ENCODE data around the gene ILF3.
"Not testable (repeated sequence)": the region's sequence is repeated elsewhere in the genome, so short reads cannot be mapped to it uniquely, and the experiment has no call there.

Gene ILF3

DNA sequence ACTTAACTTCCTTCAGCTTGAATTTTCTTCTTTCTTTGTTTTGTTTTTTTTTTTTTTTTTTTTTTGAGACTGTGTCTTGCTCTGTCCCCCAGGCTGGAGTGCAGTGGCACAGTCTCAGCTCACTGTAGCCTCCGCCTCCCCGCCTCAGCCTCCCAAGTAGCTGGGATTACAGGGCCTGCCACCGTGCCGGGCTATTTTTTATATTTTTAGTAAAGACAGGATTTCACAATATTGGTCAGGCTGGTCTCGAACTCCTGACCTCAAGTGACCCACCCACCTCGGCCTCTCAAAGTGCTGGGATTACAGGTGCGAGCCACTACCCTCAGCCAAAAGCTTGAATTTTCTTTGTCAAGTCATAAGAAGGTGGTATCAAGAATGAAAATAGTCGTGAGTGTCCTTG, 21.1 kb downstream of the ILF3 start:
- DNase-seq (ENCODE audit: low spot score), result not testable (repeated sequence)

DNA sequence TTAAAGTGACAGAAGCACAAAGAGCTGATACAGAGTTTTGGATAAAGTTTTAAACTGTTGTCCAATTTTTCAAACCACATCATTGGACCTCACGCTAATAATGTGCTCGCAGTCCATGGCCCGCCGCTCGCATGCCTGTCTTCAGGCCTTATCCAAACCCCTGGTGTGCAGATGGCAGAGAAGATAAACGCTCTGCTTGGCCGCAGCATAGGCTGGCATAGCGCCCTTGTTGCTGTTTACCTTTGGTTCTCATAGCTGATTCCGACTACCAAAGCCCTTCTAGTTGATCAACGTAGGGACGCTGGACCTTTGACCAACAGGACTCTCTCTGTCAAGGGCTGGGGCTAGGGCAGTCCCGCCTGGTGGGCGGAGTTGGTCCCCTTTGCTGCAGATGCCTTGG, 23.6 kb downstream of the ILF3 start:
- DNase-seq (ENCODE audit: low spot score), result peak; percentile 84

DNA sequence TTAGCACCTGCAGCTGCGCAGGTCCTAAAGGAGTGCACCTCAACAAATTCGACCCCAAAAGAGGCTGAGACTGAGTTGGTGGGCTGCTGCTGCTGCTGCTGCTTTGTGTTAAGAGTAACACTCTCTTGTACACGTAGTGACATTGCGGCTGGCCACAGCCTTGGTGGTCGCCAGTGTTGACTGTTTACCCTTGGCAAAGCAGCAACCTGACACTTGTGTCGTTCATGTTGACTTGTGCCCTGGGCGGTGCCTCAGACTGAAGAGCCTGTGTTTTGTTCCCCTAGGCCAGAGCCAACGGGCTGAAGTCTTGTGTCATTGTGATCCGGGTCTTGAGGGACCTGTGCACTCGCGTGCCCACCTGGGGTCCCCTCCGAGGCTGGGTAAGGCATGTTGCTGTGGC, 24.7 kb downstream of the ILF3 start:
- no peak for DNase-seq (ENCODE audit: low spot score)

DNA sequence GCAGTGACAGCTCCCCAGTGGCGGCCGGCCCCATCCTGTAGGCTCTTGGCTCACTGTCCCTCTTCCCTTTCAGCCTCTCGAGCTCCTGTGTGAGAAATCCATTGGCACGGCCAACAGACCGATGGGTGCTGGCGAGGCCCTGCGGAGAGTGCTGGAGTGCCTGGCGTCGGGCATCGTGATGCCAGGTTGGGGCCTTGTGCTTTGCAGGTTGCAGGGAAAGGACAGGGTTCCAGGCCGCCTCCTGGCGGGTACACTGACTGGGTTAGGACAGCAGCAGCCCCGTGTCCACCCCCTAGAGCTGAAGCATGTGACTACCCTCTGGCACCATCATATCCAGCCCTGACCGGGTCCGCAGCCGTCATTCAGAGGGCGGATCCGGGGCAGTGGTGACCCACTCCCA, 25.6 kb downstream of the ILF3 start:
- DNase-seq (ENCODE audit: low spot score), result no peak

DNA sequence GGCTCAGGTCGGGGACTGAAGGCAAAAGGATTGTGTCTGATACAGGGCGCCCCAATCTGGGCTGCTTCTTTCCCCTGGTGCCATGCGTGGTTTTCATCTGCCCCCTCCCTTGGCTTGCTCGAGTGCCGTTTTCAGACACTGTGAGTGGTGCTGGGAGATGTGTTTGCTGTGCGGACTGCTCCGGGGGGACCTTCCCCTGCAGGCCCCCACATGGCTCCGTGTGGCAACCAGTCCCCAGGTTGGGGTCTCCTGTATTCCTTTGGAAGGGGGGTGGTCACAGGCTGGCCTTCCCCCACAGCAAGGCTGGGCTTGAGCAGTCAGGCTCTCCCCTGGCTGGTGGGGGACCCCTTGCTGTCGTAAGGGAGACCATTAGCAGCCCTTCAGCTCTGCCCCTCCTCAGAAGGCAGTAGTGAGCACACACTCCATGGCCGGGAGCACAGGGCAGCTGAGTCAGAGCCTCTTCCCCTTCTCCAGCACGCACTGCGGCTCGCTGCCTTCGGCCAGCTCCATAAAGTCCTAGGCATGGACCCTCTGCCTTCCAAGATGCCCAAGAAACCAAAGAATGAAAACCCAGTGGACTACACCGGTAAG, 26.5 kb downstream of the ILF3 start:
- no peak for DNase-seq (ENCODE audit: low spot score)

DNA sequence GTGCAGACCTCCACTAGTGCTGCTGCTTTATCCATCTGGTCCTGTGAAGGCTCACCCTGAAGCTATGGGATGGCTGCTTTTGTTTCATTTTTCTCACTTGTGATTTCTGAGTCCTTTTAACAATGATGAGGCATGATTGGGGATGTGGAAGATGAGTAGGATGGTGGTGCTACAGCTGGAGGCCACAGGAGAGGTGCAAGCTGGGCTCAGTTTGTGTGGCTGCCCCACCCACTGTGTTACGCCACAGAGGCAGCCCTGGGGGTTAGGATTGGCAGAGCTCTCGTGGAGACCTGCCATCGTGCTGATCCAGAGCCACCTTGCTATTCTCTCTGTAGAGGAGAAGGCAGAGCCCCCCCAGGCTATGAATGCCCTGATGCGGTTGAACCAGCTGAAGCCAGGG, 27.5 kb downstream of the ILF3 start:
- no peak for DNase-seq (ENCODE audit: low spot score)

DNA sequence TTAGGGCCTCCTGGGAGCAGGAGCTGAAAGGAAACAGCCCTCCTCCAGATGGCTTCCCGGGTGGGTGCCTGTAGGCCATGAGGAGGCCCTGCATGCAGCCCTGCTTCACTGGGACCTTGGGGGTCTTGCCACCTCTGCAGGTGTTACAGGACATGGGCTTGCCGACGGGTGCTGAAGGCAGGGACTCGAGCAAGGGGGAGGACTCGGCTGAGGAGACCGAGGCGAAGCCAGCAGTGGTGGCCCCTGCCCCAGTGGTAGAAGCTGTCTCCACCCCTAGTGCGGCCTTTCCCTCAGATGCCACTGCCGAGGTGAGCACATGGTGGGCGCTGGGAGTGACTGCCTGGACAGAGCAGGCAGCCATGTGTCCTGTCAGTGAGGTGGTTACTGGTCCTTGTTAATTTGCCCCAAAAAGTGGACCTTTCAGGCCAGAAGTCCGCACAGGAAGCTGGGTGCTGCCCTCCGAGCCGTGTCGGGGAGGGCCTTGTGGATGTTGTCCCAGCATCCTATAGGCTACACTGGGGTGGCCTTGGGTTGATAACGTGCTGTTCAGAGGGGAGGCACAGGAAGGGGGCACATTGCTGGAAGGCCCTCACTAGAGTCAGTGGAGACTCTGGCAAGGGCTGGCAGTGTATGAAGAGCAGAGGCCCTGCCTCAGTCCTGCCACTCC, 28.4 kb downstream of the ILF3 start:
- no peak for DNase-seq (ENCODE audit: low spot score)

DNA sequence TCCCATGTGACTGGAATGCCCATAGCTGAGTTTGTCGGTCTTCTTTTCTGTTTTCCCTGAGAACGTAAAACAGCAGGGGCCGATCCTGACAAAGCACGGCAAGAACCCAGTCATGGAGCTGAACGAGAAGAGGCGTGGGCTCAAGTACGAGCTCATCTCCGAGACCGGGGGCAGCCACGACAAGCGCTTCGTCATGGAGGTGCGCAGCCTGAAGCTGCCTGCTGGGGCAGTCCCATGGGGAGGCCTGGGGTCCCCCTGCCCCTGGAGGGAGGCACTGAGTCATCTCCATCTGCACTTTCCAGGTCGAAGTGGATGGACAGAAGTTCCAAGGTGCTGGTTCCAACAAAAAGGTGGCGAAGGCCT, 28.9 kb downstream of the ILF3 start:
- DNase-seq (ENCODE audit: low spot score), result no peak

DNA sequence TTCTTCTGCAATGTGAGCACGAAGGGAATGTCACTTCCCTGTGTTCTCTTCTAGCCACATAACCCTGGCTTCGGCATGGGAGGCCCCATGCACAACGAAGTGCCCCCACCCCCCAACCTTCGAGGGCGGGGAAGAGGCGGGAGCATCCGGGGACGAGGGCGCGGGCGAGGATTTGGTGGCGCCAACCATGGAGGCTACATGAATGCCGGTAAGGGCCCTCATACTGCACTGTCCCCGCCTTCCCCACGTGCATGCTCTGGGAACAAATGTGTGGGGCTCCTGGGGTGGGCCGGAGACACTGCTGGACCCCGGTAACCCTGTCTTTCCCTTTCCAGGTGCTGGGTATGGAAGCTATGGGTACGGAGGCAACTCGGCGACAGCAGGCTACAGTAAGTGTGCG, 29.4 kb downstream of the ILF3 start:
- DNase-seq (ENCODE audit: low spot score), result no peak

DNA sequence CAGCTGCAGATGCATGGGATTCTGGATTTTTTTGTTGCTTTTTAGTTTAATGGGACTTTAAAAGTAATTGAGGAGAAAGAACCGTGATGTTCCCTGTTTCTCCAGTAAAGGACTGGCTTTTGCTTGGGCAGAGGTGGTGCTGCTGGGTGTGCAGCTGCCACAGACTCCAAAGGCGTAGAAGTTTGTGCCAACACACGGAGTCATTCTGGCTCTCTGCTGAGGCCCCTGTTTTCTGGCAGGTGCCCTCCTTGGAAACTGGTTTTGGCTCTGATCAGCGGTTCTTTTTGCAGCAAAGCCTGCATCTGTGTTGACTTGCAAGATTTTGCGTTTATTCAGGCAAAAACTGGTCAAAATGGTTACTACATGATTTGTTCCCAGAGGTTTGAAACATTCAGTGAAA, 31.1 kb downstream of the ILF3 start:
- no peak for DNase-seq (ENCODE audit: low spot score)

DNA sequence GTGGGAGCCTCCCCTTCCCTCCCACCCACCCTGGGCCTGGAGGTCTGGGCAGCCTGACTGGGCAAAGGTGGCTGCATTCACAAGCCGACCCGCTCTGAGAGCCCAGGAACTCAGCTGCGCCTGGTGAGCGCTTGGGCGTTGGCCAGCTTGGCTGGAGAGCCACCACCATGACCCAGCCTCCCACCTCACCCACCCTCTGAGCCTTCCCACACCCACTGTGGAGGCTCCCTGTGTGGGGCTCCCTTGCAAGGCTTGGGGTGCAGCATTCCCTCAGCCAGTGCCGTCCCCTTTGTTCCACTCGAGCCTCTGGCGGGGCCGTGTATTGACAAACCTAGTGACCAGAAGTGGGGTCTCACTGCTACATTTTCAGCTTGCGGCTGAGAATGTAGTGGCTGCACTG, 32.0 kb downstream of the ILF3 start:
- DNase-seq (ENCODE audit: low spot score), result no peak

DNA sequence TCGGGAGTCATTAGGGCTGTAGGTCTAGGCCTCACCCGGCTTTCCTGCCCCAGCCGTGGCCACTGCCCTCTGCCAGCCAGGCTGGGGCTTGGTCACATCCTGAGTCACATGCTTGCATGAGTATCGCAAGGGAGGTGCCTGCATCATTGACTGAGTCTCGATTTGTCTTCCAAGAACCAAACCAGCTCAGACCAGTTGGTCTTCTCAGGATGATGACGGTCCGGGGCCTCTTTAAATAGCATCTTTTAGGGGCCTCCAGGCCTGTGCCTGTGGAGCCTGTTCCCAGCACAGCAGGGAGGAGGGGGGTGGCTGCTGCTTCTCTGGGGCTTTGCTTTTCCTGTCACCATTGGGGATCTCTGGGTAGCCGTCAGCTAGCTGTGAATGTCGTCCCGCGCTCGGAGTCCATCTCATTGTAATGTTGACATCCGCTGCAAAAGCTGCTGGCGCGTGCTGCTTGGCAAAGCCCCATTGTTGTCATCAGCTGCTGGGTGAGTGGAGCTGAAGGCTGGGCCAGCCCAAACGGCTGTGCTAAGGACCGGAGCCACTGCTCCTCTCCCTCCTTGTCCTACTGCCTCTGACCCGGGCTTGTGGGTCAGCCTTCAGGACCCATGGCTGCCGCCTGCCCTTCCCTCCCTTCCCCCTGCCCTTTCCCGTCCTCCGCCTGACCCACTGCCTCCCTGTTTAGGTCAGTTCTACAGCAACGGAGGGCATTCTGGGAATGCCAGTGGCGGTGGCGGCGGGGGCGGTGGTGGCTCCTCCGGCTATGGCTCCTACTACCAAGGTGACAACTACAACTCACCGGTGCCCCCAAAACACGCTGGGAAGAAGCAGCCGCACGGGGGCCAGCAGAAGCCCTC, 32.7 kb downstream of the ILF3 start:
- no peak for DNase-seq (ENCODE audit: low spot score)

DNA sequence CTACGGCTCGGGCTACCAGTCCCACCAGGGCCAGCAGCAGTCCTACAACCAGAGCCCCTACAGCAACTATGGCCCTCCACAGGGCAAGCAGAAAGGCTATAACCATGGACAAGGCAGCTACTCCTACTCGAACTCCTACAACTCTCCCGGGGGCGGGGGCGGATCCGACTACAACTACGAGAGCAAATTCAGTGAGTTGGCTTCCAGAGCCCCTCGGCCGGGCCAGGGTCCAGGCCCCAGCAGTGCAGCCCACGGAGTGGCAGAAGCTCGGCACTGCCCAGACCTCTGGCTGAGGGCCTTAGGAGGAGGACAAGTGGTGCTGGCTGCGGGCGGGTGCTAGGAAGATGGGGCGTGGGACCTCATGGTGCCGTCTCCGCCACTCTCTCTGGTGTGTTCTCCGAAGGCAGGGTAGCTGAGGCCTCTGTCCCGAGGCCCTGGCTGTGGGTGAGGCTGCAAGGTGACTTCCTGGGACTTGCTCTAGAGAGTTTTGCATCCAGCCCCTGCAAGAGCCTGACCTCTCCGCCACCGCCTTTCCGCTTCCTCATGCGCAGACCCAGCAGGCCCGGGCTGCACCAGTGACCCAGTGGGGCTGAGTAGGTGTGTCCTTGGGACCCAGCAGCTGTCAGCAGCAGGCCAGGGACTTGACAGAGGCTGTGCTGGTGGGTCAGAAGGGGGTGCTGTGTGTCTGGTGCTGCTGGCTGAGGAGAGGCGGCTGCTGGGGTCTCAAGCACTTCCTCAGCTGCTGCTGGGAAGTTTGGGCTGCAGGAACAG, 33.6 kb downstream of the ILF3 start:
- DNase-seq (ENCODE audit: low spot score), result no peak

DNA sequence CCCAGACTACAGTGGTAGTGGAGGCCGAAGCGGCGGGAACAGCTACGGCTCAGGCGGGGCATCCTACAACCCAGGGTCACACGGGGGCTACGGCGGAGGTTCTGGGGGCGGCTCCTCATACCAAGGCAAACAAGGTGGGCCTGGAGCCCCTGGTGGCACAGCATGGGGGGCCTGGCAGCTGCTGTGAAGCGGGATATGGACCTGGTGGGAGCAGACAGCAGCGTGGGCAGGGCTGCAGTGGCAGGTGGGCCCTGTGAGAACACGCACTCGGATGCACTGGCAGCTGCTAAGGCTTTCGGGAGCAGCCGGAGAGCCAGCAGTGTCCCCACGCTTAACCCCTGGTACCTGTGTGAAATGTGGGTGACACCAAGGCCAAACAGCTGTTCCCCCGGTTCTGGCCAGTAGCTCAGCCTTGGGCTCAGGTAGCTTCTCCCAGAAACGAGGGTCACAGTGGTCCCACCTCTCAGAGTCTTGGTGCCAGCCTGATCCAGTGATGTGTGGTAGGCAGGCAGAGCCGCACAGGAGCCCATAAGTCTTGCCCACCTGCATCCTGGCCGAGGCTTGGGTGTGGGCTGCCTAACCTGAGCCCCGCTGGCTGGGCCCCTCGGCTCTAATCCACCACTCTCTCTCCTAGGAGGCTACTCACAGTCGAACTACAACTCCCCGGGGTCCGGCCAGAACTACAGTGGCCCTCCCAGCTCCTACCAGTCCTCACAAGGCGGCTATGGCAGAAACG, 34.6 kb downstream of the ILF3 start:
- no peak for DNase-seq (ENCODE audit: low spot score)

DNA sequence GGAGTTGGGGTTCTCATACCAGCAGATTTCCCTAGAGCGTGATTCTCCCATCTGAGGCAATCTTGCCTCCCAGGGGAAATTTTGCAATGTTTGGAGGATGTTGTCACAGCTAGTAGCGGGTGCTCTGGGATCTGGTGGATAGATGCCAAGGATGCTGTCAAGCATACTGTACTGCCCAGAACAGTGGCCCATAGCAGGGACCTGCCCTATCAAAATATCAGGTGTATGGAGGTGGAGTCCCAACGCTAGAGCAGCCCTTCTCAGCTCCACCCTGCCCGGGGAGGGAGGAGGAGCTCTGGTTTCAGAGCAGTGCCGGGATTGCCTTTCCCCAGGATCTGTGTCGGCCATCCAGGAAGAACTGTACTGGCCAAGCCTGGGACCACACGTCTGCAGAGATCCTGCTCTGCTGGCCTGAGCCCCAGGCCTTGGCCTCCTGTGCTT, 36.2 kb downstream of the ILF3 start:
- no peak for DNase-seq (ENCODE audit: low spot score)

DNA sequence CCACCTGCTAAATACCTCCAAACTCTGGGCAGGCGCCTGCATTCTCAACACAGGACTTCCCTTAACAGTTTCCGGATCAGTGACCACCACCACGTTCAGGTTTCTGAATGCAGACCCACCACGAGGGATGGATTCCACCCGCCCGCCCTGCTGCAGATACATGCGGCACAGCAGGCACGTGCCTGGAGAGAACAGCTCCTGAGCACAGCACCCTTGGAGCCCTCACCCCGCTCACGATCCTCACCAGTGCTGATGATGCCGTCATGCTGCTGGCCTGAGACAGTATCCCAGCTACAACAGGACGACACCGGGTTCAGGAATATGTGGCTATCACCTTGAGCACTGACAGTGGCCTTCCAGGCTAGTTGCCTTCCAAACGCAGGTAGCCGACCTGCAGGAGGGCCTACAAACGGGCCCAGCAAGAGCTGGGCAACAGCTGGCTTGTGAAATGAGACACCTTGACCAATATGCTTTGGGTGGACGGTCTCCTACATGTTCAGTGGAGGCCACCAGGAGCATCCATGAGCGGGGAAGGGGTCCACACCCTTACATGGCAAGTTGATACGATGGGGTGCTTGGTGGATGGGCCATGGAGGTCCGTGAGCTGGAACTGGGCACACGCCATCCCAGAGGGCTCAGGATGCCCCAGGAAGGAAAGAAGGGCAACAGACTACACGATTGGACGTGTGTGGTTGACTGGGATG, 37.2 kb downstream of the ILF3 start:
- no peak for DNase-seq (ENCODE audit: low spot score)

DNA sequence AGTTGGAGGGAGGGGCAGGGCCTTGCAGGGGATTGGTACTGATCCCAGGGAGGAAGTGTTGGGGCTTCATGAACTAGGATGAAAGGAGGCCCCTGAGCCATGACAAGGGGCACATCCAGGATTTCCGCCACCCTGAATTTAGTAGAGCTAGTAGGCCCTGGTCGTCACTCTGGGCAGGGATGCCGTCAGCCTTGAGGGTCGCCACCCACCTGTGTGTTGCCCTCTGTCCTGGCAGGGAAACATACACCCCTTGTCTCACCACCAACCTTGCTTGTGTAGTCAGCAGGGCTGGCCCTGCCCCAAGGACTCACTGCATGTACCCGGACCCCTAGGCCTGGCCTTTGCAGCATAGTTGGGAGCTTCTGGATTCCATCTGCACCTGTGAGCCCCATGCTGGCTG, 37.7 kb downstream of the ILF3 start:
- DNase-seq (ENCODE audit: low spot score), result no peak

DNA sequence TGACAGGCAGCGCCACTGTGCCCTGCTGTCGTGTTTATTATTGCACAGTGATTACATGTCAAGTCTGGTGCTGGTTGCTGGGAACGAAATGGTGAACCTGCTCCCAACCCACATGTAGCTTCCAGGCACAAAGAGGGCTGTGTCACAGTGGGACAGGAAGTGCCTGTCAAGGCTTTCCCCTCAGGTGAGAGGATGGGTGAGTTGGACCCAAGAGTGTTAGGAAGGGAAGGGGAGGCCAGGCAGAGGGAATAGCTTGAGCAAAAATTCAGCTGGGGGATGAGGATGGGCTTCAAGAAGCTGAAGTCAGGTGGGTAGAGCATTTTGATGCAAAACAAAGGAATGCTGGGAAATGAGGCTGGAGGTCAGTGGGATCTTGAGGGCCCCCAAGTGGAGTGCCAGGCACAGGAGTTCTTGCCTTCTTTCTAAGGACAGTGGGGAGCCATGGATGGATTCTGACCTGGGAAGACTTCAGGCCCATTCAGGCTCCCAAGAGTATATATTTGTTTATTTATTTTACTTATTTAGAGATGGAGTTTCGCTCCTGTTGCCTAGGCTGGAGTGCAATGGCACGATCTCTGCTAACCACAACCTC, 38.6 kb downstream of the ILF3 start:
- DNase-seq (ENCODE audit: low spot score), result no peak

DNA sequence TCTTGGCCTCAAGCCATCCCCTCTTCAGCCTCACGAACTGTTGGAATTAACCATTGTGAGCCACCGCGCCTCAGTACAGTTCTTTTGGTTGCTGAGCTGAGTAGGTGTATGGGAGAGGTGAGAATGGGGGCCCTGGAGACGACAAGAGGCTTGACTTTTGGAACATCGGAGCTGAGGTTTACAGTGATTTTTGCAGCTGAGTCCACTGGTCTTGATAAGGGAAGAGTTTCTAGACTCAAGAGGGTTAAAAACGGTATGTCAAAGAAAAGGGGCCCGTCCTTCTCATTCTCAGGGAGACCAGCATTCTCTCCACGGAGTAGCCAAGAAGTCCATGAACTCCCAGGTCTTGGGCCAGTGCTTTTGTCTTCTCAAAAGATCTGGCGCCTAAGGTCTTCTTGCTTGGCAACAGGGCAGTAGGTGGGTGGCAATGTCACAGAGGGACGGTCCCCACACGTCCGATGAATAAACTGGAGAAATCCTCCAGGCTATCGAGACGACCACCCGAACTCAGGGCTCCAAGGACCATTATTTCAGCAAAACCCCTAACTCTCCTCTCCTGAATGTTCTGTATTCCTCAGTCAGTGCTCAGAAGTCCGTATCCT, 40.7 kb downstream of the ILF3 start:
- no peak for DNase-seq (ENCODE audit: low spot score)

All from hematopoietic multipotent progenitor cell treated with erythropoietin and hydrocortisone succinate and interleukin-3 and kit ligand, for 17 days (in vitro differentiated cells).